HepG2 (cell line): ENCODE results near the gene PSMB4.

Source experiments
- FOXK1 ChIP-seq: sonication (generic); formaldehyde crosslinking; IDR thresholded peaks from 2 replicates; pipeline ENCODE4 v1.4.0; 2020; ENCODE audit warnings: low read depth, missing genetic modification reagents, borderline replicate concordance
- HCFC1 ChIP-seq: fragments of 150-350 bp; IDR thresholded peaks from 2 replicates; pipeline ENCODE4 v1.6.1; 2014; ENCODE audit warnings: low read depth, low read length

DNA sequence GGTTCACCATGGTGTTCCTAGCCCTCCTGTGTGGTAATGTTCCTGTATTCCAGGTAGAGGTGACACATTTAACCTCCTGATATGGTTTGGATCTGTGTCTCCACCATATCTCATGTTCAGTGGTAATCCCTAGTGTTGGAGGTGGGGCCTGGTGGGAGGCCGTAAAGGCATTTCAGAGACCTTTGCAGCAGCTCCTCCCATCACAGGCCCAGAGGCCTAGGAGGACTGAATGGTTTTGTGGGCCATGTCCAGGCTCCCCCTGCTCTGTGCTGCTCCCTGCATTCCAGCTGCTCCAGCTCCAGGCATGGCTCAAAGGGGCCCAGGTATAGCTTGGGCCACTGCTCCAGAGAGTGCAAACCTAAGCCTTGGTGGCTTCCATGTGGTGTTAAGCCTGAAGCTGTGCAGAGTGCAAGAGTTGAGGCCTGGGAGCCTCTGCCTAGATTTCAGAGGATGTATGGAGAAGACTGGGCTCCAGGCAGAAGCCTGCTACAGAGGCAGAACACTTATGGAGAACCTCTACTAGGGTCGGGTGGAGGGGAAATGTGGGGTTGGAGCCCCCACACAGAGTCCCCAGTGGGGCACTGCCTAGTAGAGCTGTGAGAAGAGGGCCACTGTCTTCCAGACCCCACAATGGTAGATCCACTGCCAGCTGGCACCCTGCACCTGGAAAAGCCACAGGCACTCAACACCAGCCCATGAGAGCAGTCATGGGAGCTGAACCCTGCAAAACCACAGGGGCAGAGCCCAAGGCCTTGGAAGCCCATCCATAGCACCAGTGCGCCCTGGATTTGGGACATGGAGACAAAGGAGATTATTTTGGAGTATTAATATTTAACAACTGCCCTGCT lies 36.8 kb upstream of the PSMB4 start:
- no peak for TF ChIP-seq FOXK1 (CRISPR knock-in tag)
- no peak for TF ChIP-seq HCFC1
